ENCODE measurements around the gene SHISA6. TPM values are rescaled to one million over a fixed set of nuclear protein-coding genes. Genes with fewer than 3 reads are reported as not detected.

Gene SHISA6
- total RNA-seq, 1 donor from 2014 or later, result not detected

- Mint-ChIP-seq H3K4me3 (ENCODE audit: unreplicated experiment) (no peak overlapping the region), H3K27ac (ENCODE audit: unreplicated experiment) (no peak overlapping the region), H3K4me1 (ENCODE audit: low read depth, unreplicated experiment) (no peaks in the 10 kb centered on the region), H3K36me3 (ENCODE audit: low read depth, unreplicated experiment) (no peaks in the 10 kb centered on the region), H3K27me3 (ENCODE audit: low read depth, unreplicated experiment) (no peaks in the 10 kb centered on the region), H3K9me3 (ENCODE audit: unreplicated experiment) (peaks cover 15% of the 10 kb centered on the region)
- DNase-seq (ENCODE audit: low read depth) (no peak), FAIRE-seq (no peak)
- H3K4me3 ChIP-seq (ENCODE audit: insufficient read depth, low read depth, low read length), result no peak overlapping the region
- H4K20me1 ChIP-seq (ENCODE audit: insufficient read depth, low read length), result no peaks in the 10 kb centered on the region
- no peak overlapping the region for H2AFZ ChIP-seq (ENCODE audit: low read depth, low read length)
- H3K4me1 ChIP-seq (ENCODE audit: insufficient read depth, low read length), result no peaks in the 10 kb centered on the region
- H3K79me2 ChIP-seq (ENCODE audit: insufficient read depth, low read length), result no peaks in the 10 kb centered on the region
- peaks cover 4% of the 10 kb centered on the region for H3K9me3 ChIP-seq (ENCODE audit: insufficient read depth, low read depth, low read length)
- no peak overlapping the region for H3K27ac ChIP-seq (ENCODE audit: low read depth, low read length)
- no peak for TF ChIP-seq EZH2 (IDR thresholded peaks at IDR 0.05; ENCODE audit: insufficient read depth, low read length)
- no peak for TF ChIP-seq CTCF (IDR thresholded peaks at IDR 0.05; ENCODE audit: insufficient read depth, low read depth, low read length)
- no peak overlapping the region for H3K4me2 ChIP-seq (ENCODE audit: low read length)
- H3K9ac ChIP-seq (ENCODE audit: low read length), result no peak overlapping the region
- no peaks in the 10 kb centered on the region for H3K36me3 ChIP-seq (ENCODE audit: insufficient read depth, low read length)
- H3K27me3 ChIP-seq (ENCODE audit: insufficient read depth, low read length), result no peaks in the 10 kb centered on the region
Observed at GRCh38 chr17:11256877-11257276, 15.9 kb downstream of the SHISA6 start.

- TF ChIP-seq EZH2 (IDR thresholded peaks at IDR 0.05; ENCODE audit: insufficient read depth, low read length) (no peak), CTCF (IDR thresholded peaks at IDR 0.05; ENCODE audit: insufficient read depth, low read depth, low read length) (no peak)
Observed at GRCh38 chr17:11264183-11264871, 23.3 kb downstream of the SHISA6 start.

GRCh38 chr17:11267999-11268575 is 27.1 kb downstream of the SHISA6 start:
- no peaks in the 10 kb centered on the region for H3K79me2 ChIP-seq (ENCODE audit: insufficient read depth, low read length)
- H3K4me1 Mint-ChIP-seq (ENCODE audit: low read depth, unreplicated experiment), result no peaks in the 10 kb centered on the region
- peaks cover 14% of the 10 kb centered on the region for H3K9me3 ChIP-seq (ENCODE audit: insufficient read depth, low read depth, low read length)
- H3K27ac Mint-ChIP-seq (ENCODE audit: unreplicated experiment), result no peak overlapping the region
- no peak for TF ChIP-seq CTCF (IDR thresholded peaks at IDR 0.05; ENCODE audit: insufficient read depth, low read depth, low read length)
- TF ChIP-seq EZH2 (IDR thresholded peaks at IDR 0.05; ENCODE audit: insufficient read depth, low read length), result no peak
- no peak overlapping the region for H3K4me3 ChIP-seq (ENCODE audit: insufficient read depth, low read depth, low read length)
- no peaks in the 10 kb centered on the region for H4K20me1 ChIP-seq (ENCODE audit: insufficient read depth, low read length)
- DNase-seq (ENCODE audit: low read depth) (no peak), FAIRE-seq (no peak)
- no peaks in the 10 kb centered on the region for H3K27me3 ChIP-seq (ENCODE audit: insufficient read depth, low read length)
- H3K4me1 ChIP-seq (ENCODE audit: insufficient read depth, low read length), result no peaks in the 10 kb centered on the region
- H2AFZ ChIP-seq (ENCODE audit: low read depth, low read length), result no peak overlapping the region
- no peak overlapping the region for H3K27ac ChIP-seq (ENCODE audit: low read depth, low read length)
- H3K36me3 ChIP-seq (ENCODE audit: insufficient read depth, low read length), result no peaks in the 10 kb centered on the region
- H3K36me3 Mint-ChIP-seq (ENCODE audit: low read depth, unreplicated experiment), result no peaks in the 10 kb centered on the region
- H3K9me3 Mint-ChIP-seq (ENCODE audit: unreplicated experiment), result peaks cover 24% of the 10 kb centered on the region
- H3K4me2 ChIP-seq (ENCODE audit: low read length), result no peak overlapping the region
- no peaks in the 10 kb centered on the region for H3K27me3 Mint-ChIP-seq (ENCODE audit: low read depth, unreplicated experiment)
- H3K9ac ChIP-seq (ENCODE audit: low read length), result no peak overlapping the region
- H3K4me3 Mint-ChIP-seq (ENCODE audit: unreplicated experiment), result no peak overlapping the region

More at GRCh38 chr17:11264183-11264871, 23.3 kb downstream of the SHISA6 start:
- Histone ChIP-seq H3K27ac (ENCODE audit: low read depth, low read length) (no peak overlapping the region), H2AFZ (ENCODE audit: low read depth, low read length) (no peak overlapping the region), H3K36me3 (ENCODE audit: insufficient read depth, low read length) (no peaks in the 10 kb centered on the region), H3K9ac (ENCODE audit: low read length) (no peak overlapping the region), H3K4me1 (ENCODE audit: insufficient read depth, low read length) (no peaks in the 10 kb centered on the region), H3K4me3 (ENCODE audit: insufficient read depth, low read depth, low read length) (no peak overlapping the region), H3K27me3 (ENCODE audit: insufficient read depth, low read length) (no peaks in the 10 kb centered on the region), H3K9me3 (ENCODE audit: insufficient read depth, low read depth, low read length) (peaks cover 10% of the 10 kb centered on the region), H3K79me2 (ENCODE audit: insufficient read depth, low read length) (no peaks in the 10 kb centered on the region), H3K4me2 (ENCODE audit: low read length) (no peak overlapping the region), H4K20me1 (ENCODE audit: insufficient read depth, low read length) (no peaks in the 10 kb centered on the region)
- Mint-ChIP-seq H3K4me1 (ENCODE audit: low read depth, unreplicated experiment) (no peaks in the 10 kb centered on the region), H3K27me3 (ENCODE audit: low read depth, unreplicated experiment) (no peaks in the 10 kb centered on the region), H3K9me3 (ENCODE audit: unreplicated experiment) (peaks cover 16% of the 10 kb centered on the region), H3K27ac (ENCODE audit: unreplicated experiment) (no peak overlapping the region), H3K36me3 (ENCODE audit: low read depth, unreplicated experiment) (no peaks in the 10 kb centered on the region), H3K4me3 (ENCODE audit: unreplicated experiment) (no peak overlapping the region)
- DNase-seq (ENCODE audit: low read depth) (no peak), FAIRE-seq (no peak)

Data from astrocyte (in vitro differentiated cells and primary cell).